ENCODE results near the gene SPATS1.

SPATS1 gene

GRCh38 chr6:44386364-44386928, 44.0 kb downstream of the SPATS1 start:
- DNase-seq (ENCODE audit: extremely low read depth in 1 of 2, low read depth in 1 of 2), result no peak

- DNase-seq (ENCODE audit: extremely low read depth in 1 of 2, low read depth in 1 of 2), result no peak
Measured at GRCh38 chr6:44386929-44387345, 44.5 kb downstream of the SPATS1 start.

- DNase-seq (ENCODE audit: extremely low read depth in 1 of 2, low read depth in 1 of 2), result peak; percentile 75 to 81
Measured at GRCh38 chr6:44387346-44388134, 45.1 kb downstream of the SPATS1 start, which contains the start of gene CDC5L. CDC5L (plus strand) TSS chr6:44387706; CDS start chr6:44387824, 118 bp downstream.

GRCh38 chr6:44388135-44388487, 45.7 kb downstream of the SPATS1 start:
- DNase-seq (ENCODE audit: extremely low read depth in 1 of 2, low read depth in 1 of 2), result no peak

- DNase-seq (ENCODE audit: extremely low read depth in 1 of 2, low read depth in 1 of 2), result no peak
Measured at GRCh38 chr6:44388887-44389286, 46.4 kb downstream of the SPATS1 start.

GRCh38 chr6:44390158-44390683, 47.8 kb downstream of the SPATS1 start:
- DNase-seq (ENCODE audit: extremely low read depth in 1 of 2, low read depth in 1 of 2), result no peak

Measured in activated CD8-positive, alpha-beta memory T cell treated with anti-CD3 and anti-CD28 coated beads for 1 hour (primary cell).